HEK293T (cell line): ENCODE measurements around the gene CACNA1G.

ENCODE experiments used
- ARNT ChIP-seq: fragments of 450-650 bp; IDR thresholded peaks from 2 replicates; pipeline ENCODE4 v1.6.1; 2017; ENCODE audit warnings: mild to moderate bottlenecking
- BHLHE40 ChIP-seq: fragments of 450-650 bp; IDR thresholded peaks from 2 replicates; pipeline ENCODE4 v1.6.1; 2016; ENCODE audit warnings: mild to moderate bottlenecking, moderate library complexity, borderline replicate concordance
- ELF4 ChIP-seq: fragments of 450-650 bp; IDR thresholded peaks from 2 replicates; pipeline ENCODE4 v1.6.1; 2017; ENCODE audit warnings: antibody characterized with exemption
- FOXA1 ChIP-seq: fragments of 450-650 bp; IDR thresholded peaks from 2 replicates; pipeline ENCODE4 v1.6.1; 2016; ENCODE audit warnings: mild to moderate bottlenecking
- FOXK2 ChIP-seq: fragments of 450-650 bp; IDR thresholded peaks from 2 replicates; pipeline ENCODE4 v1.6.1; 2016; ENCODE audit warnings: mild to moderate bottlenecking
- FOXM1 ChIP-seq: fragments of 450-650 bp; IDR thresholded peaks from 2 replicates; pipeline ENCODE4 v1.6.1; 2017; ENCODE audit warnings: mild to moderate bottlenecking, borderline replicate concordance
- HDGF ChIP-seq: fragments of 450-650 bp; IDR thresholded peaks from 2 replicates; pipeline ENCODE4 v1.6.1; 2017; ENCODE audit warnings: antibody characterized with exemption, borderline replicate concordance
- LEF1 ChIP-seq: fragments of 450-650 bp; IDR thresholded peaks from 2 replicates; pipeline ENCODE4 v1.6.1; 2017; ENCODE audit warnings: mild to moderate bottlenecking, borderline replicate concordance
- NFRKB ChIP-seq: fragments of 450-650 bp; IDR thresholded peaks from 2 replicates; pipeline ENCODE4 v1.6.1; 2016; ENCODE audit warnings: mild to moderate bottlenecking, moderate library complexity
- SP1 ChIP-seq: fragments of 450-650 bp; IDR thresholded peaks from 2 replicates; pipeline ENCODE4 v1.6.1; 2017
- SUZ12 ChIP-seq: fragments of 450-650 bp; IDR thresholded peaks from 2 replicates; pipeline ENCODE4 v1.6.1; 2016; ENCODE audit warnings: mild to moderate bottlenecking
- TARDBP ChIP-seq: fragments of 450-650 bp; IDR thresholded peaks from 2 replicates; pipeline ENCODE4 v1.6.1; 2016
- ZNF384 ChIP-seq: fragments of 450-650 bp; IDR thresholded peaks from 2 replicates; pipeline ENCODE4 v1.6.1; 2016
- TF ChIP-seq, protein P1 (sequence below): fragments of 450-650 bp; IDR thresholded peaks from 2 replicates; pipeline ENCODE4 v1.6.1; 2016

DNA sequence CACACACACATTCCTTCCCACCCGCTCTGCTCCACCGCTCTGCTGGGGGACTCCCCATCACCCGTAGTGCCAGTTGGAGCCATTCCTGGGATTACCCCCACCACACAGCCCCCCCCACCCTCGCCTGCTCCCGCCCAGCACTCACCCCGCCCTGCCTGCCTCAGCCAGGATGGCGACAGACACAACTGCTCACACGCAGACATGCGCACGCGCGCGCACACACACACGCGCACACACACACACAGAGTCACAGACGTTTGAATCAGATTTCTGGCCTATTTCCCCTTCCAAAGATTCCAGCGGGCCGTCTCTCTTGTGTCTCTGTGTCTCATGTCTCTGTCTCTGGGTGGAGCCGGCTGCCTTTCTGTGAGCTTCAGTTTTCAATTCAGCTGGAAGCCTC lies 4.4 kb downstream of the CACNA1G start:
- TF ChIP-seq NFRKB = no peak
- no peak for TF ChIP-seq SP1
- TF ChIP-seq, protein P1, sequence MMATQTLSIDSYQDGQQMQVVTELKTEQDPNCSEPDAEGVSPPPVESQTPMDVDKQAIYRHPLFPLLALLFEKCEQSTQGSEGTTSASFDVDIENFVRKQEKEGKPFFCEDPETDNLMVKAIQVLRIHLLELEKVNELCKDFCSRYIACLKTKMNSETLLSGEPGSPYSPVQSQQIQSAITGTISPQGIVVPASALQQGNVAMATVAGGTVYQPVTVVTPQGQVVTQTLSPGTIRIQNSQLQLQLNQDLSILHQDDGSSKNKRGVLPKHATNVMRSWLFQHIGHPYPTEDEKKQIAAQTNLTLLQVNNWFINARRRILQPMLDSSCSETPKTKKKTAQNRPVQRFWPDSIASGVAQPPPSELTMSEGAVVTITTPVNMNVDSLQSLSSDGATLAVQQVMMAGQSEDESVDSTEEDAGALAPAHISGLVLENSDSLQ = no peak
- no peak for TF ChIP-seq SUZ12
- no peak for TF ChIP-seq FOXM1
- no peak for TF ChIP-seq HDGF
- no peak for TF ChIP-seq ARNT
- TF ChIP-seq ELF4 = no peak
- TF ChIP-seq FOXK2 = no peak
- no peak for TF ChIP-seq ZNF384
- TF ChIP-seq BHLHE40 = no peak
- no peak for TF ChIP-seq LEF1
- no peak for TF ChIP-seq FOXA1
- TF ChIP-seq TARDBP = no peak
